OCI-LY7 (cell line): Measurements from ENCODE around the gene OR52W1. TPM values are rescaled to one million over a fixed set of nuclear protein-coding genes. Genes with fewer than 3 reads are reported as not detected.

ENCODE experiments used
- BruUV-seq: library from RNA; stranded (reverse); fragments of 400-500 nt; replicated peaks from 2 replicates; lab custom pipeline; 2021; lab: Mats Ljungman, UMichigan
- CTCF ChIA-PET: fragments of 300-600 bp; sonication (Branson Sonifier 250); formaldehyde crosslinking; loops from one replicate; lab custom pipeline; 2022; ENCODE audit warnings: antibody characterized with exemption; ENCODE audit not compliant: unreplicated experiment; lab: Charles Lee
- POLR2A ChIA-PET: fragments of 300-600 bp; sonication (Branson Sonifier 250); formaldehyde crosslinking; loops from one replicate; lab custom pipeline; 2022; ENCODE audit warnings: antibody characterized with exemption; lab: Charles Lee
- DNase-seq: peaks from one replicate; pipeline ENCODE4 v3.0.0-alpha.2; 2015; ENCODE audit warnings: low spot score
- H2AFZ ChIP-seq: fragments of 200-600 bp; sonication (generic), shearing (Covaris generic); 2 replicates; pipeline ENCODE4 v1.6.1; 2014; ENCODE audit warnings: mild to moderate bottlenecking, antibody characterized with exemption, low read length, moderate library complexity
- H3K27ac ChIP-seq: fragments of 200-600 bp; sonication (generic); 2 replicates; pipeline ENCODE4 v1.5.1; 2014; ENCODE audit warnings: mixed run types, low read depth, mild to moderate bottlenecking, moderate library complexity, low read length, inconsistent platforms; ENCODE audit not compliant: poor library complexity, severe bottlenecking
- H3K36me3 ChIP-seq: fragments of 200-600 bp; sonication (generic); 2 replicates; pipeline ENCODE4 v1.6.1; 2014; ENCODE audit warnings: mild to moderate bottlenecking, antibody characterized with exemption, low read length, moderate library complexity, mixed read lengths; ENCODE audit not compliant: insufficient read depth
- H3K4me1 ChIP-seq: fragments of 200-600 bp; sonication (generic); 2 replicates; pipeline ENCODE4 v1.5.1; 2014; ENCODE audit warnings: mild to moderate bottlenecking, low read length; ENCODE audit not compliant: insufficient read depth, poor library complexity, severe bottlenecking
- H3K4me2 ChIP-seq: fragments of 200-600 bp; sonication (generic); 2 replicates; pipeline ENCODE4 v1.6.1; 2014; ENCODE audit warnings: mild to moderate bottlenecking, low read length
- H3K4me3 ChIP-seq: fragments of 200-600 bp; sonication (generic); 2 replicates; pipeline ENCODE4 v1.5.1; 2014; ENCODE audit warnings: mild to moderate bottlenecking, low read depth, low read length; ENCODE audit not compliant: poor library complexity, severe bottlenecking
- H3K79me2 ChIP-seq: fragments of 200-600 bp; sonication (generic); 2 replicates; pipeline ENCODE4 v1.6.1; 2016; ENCODE audit warnings: low read depth, mild to moderate bottlenecking, low read length, moderate library complexity, mixed read lengths; ENCODE audit not compliant: insufficient read depth
- H3K9me2 ChIP-seq: fragments of 200-600 bp; sonication (generic); 2 replicates; pipeline ENCODE4 v1.6.1; 2016; ENCODE audit warnings: mild to moderate bottlenecking, low read length, mixed read lengths; ENCODE audit not compliant: insufficient read depth
- H3K9me3 ChIP-seq: fragments of 200-600 bp; sonication (generic); 2 replicates; pipeline ENCODE4 v1.6.1; 2014; ENCODE audit warnings: mild to moderate bottlenecking, mixed run types, low read length, mixed read lengths
- H4K20me1 ChIP-seq: fragments of 200-600 bp; sonication (generic); 2 replicates; pipeline ENCODE4 v1.6.1; 2014; ENCODE audit warnings: mild to moderate bottlenecking, antibody characterized with exemption, low read length, moderate library complexity, mixed read lengths; ENCODE audit not compliant: insufficient read depth
- EZH2phosphoT487 ChIP-seq: fragments of 200-600 bp; sonication (generic); IDR thresholded peaks from 2 replicates; pipeline ENCODE4 v1.6.1; 2018; ENCODE audit warnings: low read depth, borderline replicate concordance, mild to moderate bottlenecking, mixed run types, antibody characterized with exemption, low read length, moderate library complexity, mixed read lengths
- intact Hi-C: fragments of 100-400 bp; cut with micrococcal nuclease; formaldehyde crosslinking; loops from one replicate; pipeline ENCODE4 v1.10.0; 2022; ENCODE audit not compliant: unreplicated experiment
- total RNA-seq, 2 experiments: library from RNA; depleted of rRNA in 1 of 2; stranded (reverse); fragments of >200 nt in 1 of 2; shearing (Covaris generic) in 1 of 2; gene quantifications; 2 replicates each; pipeline ENCODE4 v1.2.3, GENCODE V29; 2014 to 2022
- TF ChIP-seq, protein P1 (sequence below): fragments of 200-600 bp; sonication (generic); conservative IDR thresholded peaks from 2 replicates; pipeline ENCODE4 v1.5.1; 2014; ENCODE audit warnings: mild to moderate bottlenecking, antibody characterized with exemption, low read length, moderate library complexity, mixed read lengths

Gene OR52W1
- total RNA-seq, 2 experiments from 2014 or later, result not detected

DNA sequence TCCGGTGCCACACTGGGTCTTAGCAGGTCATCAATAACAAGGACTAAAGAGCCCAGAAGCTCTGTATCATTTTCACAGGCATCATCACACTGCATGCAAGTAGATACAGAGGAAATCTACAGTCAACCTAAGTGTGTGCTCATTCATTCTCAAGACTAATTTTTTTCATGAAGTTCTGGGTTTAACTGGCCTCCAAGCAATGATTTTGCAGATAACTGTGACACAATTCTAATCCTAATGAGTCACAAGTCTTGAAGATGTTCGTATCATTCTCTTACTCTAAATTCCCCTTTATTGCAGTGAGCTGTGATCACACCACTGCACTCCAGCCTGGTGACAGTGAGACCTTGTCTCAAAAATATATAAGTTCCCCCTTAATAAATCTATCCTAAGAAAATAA, 2.5 kb downstream of the OR52W1 start:
- Histone ChIP-seq H4K20me1 (no peaks in the 10 kb centered on the region), H3K4me1 (no peaks in the 10 kb centered on the region), H3K79me2 (no peaks in the 10 kb centered on the region), H3K27ac (no peak overlapping the region), H3K9me3 (no peaks in the 10 kb centered on the region), H2AFZ (no peak overlapping the region), H3K4me3 (no peak overlapping the region), H3K4me2 (no peak overlapping the region), H3K9me2 (no peaks in the 10 kb centered on the region), H3K36me3 (no peaks in the 10 kb centered on the region)
- ChIA-PET CTCF (no interaction called here), POLR2A (interaction anchor here (0.6 to 1.1 kb wide), 3 partner anchors 18 to 234 kb away, joined by 3 read pairs; no protein-coding TSS in a partner anchor)
- no TSS peak for BruUV-seq
- intact Hi-C loops, result no loop called here
- DNase-seq, result no peak
- TF ChIP-seq, protein P1, sequence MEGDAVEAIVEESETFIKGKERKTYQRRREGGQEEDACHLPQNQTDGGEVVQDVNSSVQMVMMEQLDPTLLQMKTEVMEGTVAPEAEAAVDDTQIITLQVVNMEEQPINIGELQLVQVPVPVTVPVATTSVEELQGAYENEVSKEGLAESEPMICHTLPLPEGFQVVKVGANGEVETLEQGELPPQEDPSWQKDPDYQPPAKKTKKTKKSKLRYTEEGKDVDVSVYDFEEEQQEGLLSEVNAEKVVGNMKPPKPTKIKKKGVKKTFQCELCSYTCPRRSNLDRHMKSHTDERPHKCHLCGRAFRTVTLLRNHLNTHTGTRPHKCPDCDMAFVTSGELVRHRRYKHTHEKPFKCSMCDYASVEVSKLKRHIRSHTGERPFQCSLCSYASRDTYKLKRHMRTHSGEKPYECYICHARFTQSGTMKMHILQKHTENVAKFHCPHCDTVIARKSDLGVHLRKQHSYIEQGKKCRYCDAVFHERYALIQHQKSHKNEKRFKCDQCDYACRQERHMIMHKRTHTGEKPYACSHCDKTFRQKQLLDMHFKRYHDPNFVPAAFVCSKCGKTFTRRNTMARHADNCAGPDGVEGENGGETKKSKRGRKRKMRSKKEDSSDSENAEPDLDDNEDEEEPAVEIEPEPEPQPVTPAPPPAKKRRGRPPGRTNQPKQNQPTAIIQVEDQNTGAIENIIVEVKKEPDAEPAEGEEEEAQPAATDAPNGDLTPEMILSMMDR, result no peak
- no peak for TF ChIP-seq EZH2phosphoT487

DNA sequence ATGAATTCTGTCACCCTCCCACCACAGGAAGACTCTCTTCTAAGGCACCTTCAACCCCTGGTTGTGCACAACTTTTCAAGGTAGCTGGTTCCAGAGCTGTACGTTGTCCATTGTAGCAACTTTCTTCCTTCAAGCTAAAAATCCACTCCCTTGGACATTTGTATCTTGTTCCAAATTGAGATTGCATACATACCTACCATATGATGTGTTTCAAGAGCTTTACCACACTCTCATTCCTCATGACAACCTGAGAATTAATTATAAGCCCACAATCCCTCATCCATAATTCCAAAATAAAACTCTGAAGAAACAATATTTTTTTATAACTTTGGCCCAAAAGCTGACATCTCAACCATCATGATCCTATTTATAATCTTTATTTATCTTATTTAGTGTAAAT, 3.0 kb downstream of the OR52W1 start:
- CTCF ChIA-PET, result no interaction called here
- H3K4me3 ChIP-seq, result no peak overlapping the region
- no peak overlapping the region for H2AFZ ChIP-seq
- intact Hi-C loops, result no loop called here
- H3K36me3 ChIP-seq, result no peaks in the 10 kb centered on the region
- no peaks in the 10 kb centered on the region for H3K4me1 ChIP-seq
- H3K79me2 ChIP-seq, result no peaks in the 10 kb centered on the region
- BruUV-seq, result no TSS peak
- DNase-seq, result no peak
- no peak for TF ChIP-seq EZH2phosphoT487
- TF ChIP-seq, protein P1, result no peak
- POLR2A ChIA-PET, result no interaction called here
- H3K4me2 ChIP-seq, result no peak overlapping the region
- H4K20me1 ChIP-seq, result no peaks in the 10 kb centered on the region
- H3K9me3 ChIP-seq, result no peaks in the 10 kb centered on the region
- no peaks in the 10 kb centered on the region for H3K9me2 ChIP-seq
- H3K27ac ChIP-seq, result no peak overlapping the region

DNA sequence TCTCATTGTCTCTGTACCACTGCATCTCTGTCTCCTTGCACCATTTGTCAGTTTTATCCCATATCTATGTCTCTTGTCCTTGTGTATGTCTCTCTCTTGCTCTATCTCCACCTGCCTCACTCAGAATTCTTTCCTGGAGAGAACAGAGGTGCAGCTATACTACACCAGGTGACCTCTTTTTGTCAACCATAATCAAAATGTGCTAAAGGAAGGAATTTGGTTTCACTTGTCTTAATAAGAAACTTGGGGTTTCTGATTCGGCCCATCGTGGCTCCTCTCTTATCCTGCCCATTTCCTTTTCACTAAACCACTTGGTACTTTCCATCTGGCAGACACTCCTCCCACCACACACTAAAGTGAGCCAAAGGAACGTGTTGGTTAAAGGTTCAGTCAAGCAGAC, 4.3 kb downstream of the OR52W1 start:
- no peaks in the 10 kb centered on the region for H3K4me1 ChIP-seq
- intact Hi-C loops, result no loop called here
- H3K79me2 ChIP-seq, result no peaks in the 10 kb centered on the region
- H3K4me3 ChIP-seq, result no peak overlapping the region
- DNase-seq, result no peak
- no TSS peak for BruUV-seq
- no peak overlapping the region for H2AFZ ChIP-seq
- H4K20me1 ChIP-seq, result no peaks in the 10 kb centered on the region
- no peaks in the 10 kb centered on the region for H3K36me3 ChIP-seq
- ChIA-PET CTCF (no interaction called here), POLR2A (interaction anchor here (0.6 to 1.1 kb wide), 2 partner anchors 12 to 65 kb away, joined by 3 read pairs; no protein-coding TSS in a partner anchor)
- no peak overlapping the region for H3K27ac ChIP-seq
- no peak overlapping the region for H3K4me2 ChIP-seq
- no peaks in the 10 kb centered on the region for H3K9me3 ChIP-seq
- no peaks in the 10 kb centered on the region for H3K9me2 ChIP-seq
- TF ChIP-seq, protein P1, result no peak
- TF ChIP-seq EZH2phosphoT487, result no peak
